Panc1 (cell line): ENCODE measurements around the gene SKIC2. TPM values are rescaled to one million over a fixed set of nuclear protein-coding genes. Genes with fewer than 3 reads are reported as not detected.
"Not testable (repeated sequence)": the region's sequence is repeated elsewhere in the genome, so short reads cannot be mapped to it uniquely, and the experiment has no call there.

Experiments
- ATAC-seq: fragments of 200-7000 bp; cut with Tn5 transposase; 2 replicates; pipeline ENCODE4 v1.9.1; 2020; ENCODE audit warnings: mild to moderate bottlenecking, moderate library complexity
- BruUV-seq: library from RNA; stranded (reverse); fragments of 400-500 nt; replicated peaks from 2 replicates; lab custom pipeline; 2021; lab: Mats Ljungman, UMichigan
- CTCF ChIA-PET: fragments of 300-600 bp; sonication (Branson Sonifier 250); formaldehyde crosslinking; loops from one replicate; lab custom pipeline; 2022; ENCODE audit warnings: antibody characterized with exemption; lab: Charles Lee
- POLR2A ChIA-PET: fragments of 300-600 bp; sonication (Branson Sonifier 250); formaldehyde crosslinking; loops from one replicate; lab custom pipeline; 2022; ENCODE audit warnings: antibody characterized with exemption; lab: Charles Lee
- DNase-seq: peaks from one replicate; pipeline ENCODE4 v3.0.0-alpha.2; 2010; ENCODE audit warnings: low read depth, low spot score
- H3K27ac ChIP-seq: 2 replicates; pipeline ENCODE4 v1.5.1; 2011; ENCODE audit warnings: mild to moderate bottlenecking, low read length, inconsistent platforms
- H3K27me3 ChIP-seq: fragments of 200-500 bp; sonication (Bioruptor generic); 2 replicates; pipeline ENCODE4 v1.6.0; 2014; ENCODE audit warnings: low read length, inconsistent platforms; ENCODE audit not compliant: control insufficient read depth, insufficient read depth
- H3K36me3 ChIP-seq: fragments of 200-500 bp; sonication (Bioruptor generic); 2 replicates; pipeline ENCODE4 v1.5.1; 2014; ENCODE audit warnings: inconsistent platforms, mild to moderate bottlenecking, low read length, moderate library complexity; ENCODE audit not compliant: control insufficient read depth, insufficient read depth
- H3K4me1 ChIP-seq: 2 replicates; pipeline ENCODE4 v1.5.1; 2011; ENCODE audit warnings: inconsistent platforms, mild to moderate bottlenecking, low read length, moderate library complexity; ENCODE audit not compliant: control insufficient read depth, insufficient read depth
- H3K4me3 ChIP-seq, 2 experiments: 2 replicates each; pipeline ENCODE4 v1.5.1; 2011 to 2012; ENCODE audit warnings: low read depth in 2 of 2, low read length in 2 of 2, mild to moderate bottlenecking in 2 of 2, inconsistent platforms in 1 of 2, moderate library complexity in 1 of 2
- H3K9me3 ChIP-seq: fragments of 200-500 bp; sonication (Bioruptor generic); 2 replicates; pipeline ENCODE4 v1.5.1; 2014; ENCODE audit warnings: low read depth, mild to moderate bottlenecking, inconsistent platforms, low read length, moderate library complexity; ENCODE audit not compliant: control insufficient read depth, insufficient read depth
- POLR2AphosphoS5 ChIP-seq: IDR thresholded peaks from 2 replicates; pipeline ENCODE4 v1.6.1; 2012; ENCODE audit warnings: mild to moderate bottlenecking, low read depth, low read length, moderate library complexity
- REST ChIP-seq, 2 experiments: IDR thresholded peaks; 2 replicates each; pipeline ENCODE4 v1.6.1; 2011 to 2012; ENCODE audit warnings: low read depth in 2 of 2, control low read depth in 1 of 2, low read length in 1 of 2, mild to moderate bottlenecking in 1 of 2, moderate library complexity in 1 of 2; ENCODE audit not compliant: insufficient read depth in 1 of 2
- SIN3A ChIP-seq: IDR thresholded peaks from 2 replicates; pipeline ENCODE4 v1.6.1; 2012; ENCODE audit warnings: low read depth, mild to moderate bottlenecking, low read length, moderate library complexity, borderline replicate concordance; ENCODE audit not compliant: insufficient read depth
- TCF7L2 ChIP-seq: IDR thresholded peaks from 2 replicates; pipeline ENCODE4 v1.6.1; 2011; ENCODE audit warnings: mild to moderate bottlenecking, low read depth, low read length, inconsistent platforms
- in situ Hi-C: cut with HindIII; loops from 2 replicates; pipeline ENCODE4 v1.10.0; 2016; ENCODE audit warnings: low sequenced_read_pairs, low pct_unique_long_range_greater_than_20kb
- intact Hi-C: fragments of 100-400 bp; cut with micrococcal nuclease; formaldehyde crosslinking; loops from one replicate; pipeline ENCODE4 v1.10.0; 2022; ENCODE audit not compliant: unreplicated experiment
- total RNA-seq: library from RNA; stranded (reverse); gene quantifications from one replicate; pipeline ENCODE4 v1.2.1, GENCODE V29; 2021; ENCODE audit not compliant: unreplicated experiment
- TF ChIP-seq, protein P1 (sequence below): fragments of 450-650 bp; IDR thresholded peaks from 2 replicates; pipeline ENCODE4 v1.5.1; 2017; ENCODE audit warnings: mild to moderate bottlenecking

SKIC2 gene
- total RNA-seq, 1 experiment from 2014 or later: 121 TPM

DNA sequence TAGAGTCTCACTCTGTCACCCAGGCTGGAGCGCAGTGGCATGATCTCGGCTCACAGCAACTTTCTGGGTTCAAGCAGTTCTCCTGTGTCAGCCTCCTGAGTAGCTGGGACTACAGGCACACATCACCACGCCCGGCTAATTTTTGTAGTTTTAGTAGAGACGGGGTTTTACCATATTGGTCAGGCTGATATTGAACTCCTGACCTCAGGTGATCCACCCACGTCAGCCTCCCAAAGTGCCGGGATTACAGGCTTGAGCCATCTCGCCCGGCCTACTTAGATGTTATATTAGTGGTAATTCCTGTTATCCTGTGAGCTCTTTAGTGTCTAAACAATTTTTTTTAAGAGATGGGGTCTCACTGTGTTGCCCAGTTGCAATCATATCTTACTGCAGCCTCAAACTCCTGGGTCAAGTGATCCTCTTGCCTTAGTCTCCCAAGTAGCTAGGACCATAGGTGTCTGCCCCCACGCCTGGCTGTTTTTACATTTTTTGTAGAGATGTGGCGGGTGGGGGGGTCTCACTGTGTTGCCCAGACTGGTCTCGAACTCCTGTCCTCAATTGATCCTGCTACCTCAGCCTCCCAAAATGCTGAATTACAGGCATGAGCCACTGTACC lies 18.9 kb downstream of the SKIC2 start:
- H3K4me1 ChIP-seq: 0 out of 2 replicates have a peak, but pooled peaks cover 6% of the 10 kb centered on the region
- H3K36me3 ChIP-seq: no peaks in the 10 kb centered on the region; the same call in 1 of the 2 replicates
- CTCF ChIA-PET: interaction anchor here (0.7 kb wide), 1 partner anchor 205 kb away, joined by 3 read pairs; no protein-coding TSS in a partner anchor
- H3K27me3 ChIP-seq: no peaks in the 10 kb centered on the region
- H3K9me3 ChIP-seq: no peaks in the 10 kb centered on the region
- ATAC-seq (no peak), DNase-seq (no peak)
- POLR2A ChIA-PET: interaction anchor here (0.6 to 0.7 kb wide), 2 partner anchors 141 to 158 kb away, joined by 3 to 6 read pairs; no protein-coding TSS in a partner anchor
- no peak overlapping the region for H3K4me3 ChIP-seq
- no TSS peak for BruUV-seq
- intact Hi-C loops: no loop called here
- no peak overlapping the region for H3K27ac ChIP-seq
- in situ Hi-C loops: no loop called here
- TF ChIP-seq SIN3A: no peak

DNA sequence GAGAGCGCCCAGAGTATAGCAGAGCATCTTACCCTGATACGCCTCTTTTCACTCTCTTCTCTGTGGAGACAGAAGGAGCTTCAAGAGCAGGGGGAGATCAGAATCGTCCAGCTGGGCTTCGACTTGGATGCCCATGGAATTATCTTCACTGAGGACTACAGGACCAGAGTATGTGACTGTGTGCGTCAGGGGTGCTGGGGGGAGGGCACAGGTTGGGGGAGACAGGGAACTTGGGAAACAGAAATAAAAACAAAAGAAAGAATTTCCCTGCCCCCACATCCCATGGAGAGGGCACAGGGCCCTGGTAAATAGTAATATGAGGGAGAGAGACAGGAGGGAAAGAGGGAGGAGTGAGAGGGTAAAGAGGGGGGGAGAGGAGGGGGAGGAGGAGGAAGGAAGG lies 19.9 kb downstream of the SKIC2 start:
- no peaks in the 10 kb centered on the region for H3K27me3 ChIP-seq
- DNase-seq: no peak
- no peaks in the 10 kb centered on the region; the same call in 1 of the 2 replicates for H3K36me3 ChIP-seq
- H3K4me3 ChIP-seq: no peak overlapping the region
- intact Hi-C loops: no loop called here
- H3K4me1 ChIP-seq: no peaks in the 10 kb centered on the region
- no peak for ATAC-seq
- no peaks in the 10 kb centered on the region for H3K9me3 ChIP-seq
- ChIA-PET POLR2A (no interaction called here), CTCF (no interaction called here)
- in situ Hi-C loops: no loop called here
- TF ChIP-seq SIN3A: no peak
- no TSS peak for BruUV-seq
- H3K27ac ChIP-seq: no peak overlapping the region

DNA sequence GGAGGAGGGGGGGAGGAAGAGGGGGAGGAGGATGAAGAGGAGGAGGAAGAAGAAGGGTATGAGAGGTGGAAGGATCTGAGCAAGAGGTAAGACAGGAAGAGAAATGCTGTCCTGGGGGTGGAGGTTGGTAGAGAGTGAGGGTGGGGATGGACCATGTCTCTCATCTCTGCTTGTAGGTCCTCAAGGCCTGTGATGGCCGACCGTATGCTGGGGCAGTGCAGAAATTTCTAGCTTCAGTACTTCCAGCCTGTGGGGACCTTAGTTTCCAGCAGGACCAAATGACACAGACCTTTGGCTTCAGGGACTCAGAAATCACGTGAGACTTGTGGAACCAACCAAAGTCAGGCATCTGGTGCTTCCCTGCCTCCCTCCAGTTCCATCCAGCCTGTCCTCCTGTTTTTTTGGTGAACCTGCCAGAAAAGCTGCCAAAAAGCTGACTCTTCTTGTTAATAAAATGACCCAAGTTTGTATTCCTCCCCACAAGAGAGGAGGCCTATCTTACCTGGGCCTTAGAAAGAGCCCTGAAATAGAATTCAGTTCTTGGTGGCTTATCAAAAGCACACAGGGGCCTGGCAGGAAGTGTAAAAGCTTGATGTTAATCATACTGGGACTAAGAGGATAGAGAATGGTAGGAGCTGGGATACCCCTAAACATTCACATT lies 20.4 kb downstream of the SKIC2 start:
- Histone ChIP-seq H3K27ac (no peak overlapping the region), H3K9me3 (no peaks in the 10 kb centered on the region), H3K4me3 (no peak overlapping the region), H3K36me3 (no peaks in the 10 kb centered on the region; the same call in 1 of the 2 replicates), H3K27me3 (no peaks in the 10 kb centered on the region), H3K4me1 (no peaks in the 10 kb centered on the region)
- in situ Hi-C loops: no loop called here
- no peak for TF ChIP-seq POLR2AphosphoS5
- TF ChIP-seq, protein P1, sequence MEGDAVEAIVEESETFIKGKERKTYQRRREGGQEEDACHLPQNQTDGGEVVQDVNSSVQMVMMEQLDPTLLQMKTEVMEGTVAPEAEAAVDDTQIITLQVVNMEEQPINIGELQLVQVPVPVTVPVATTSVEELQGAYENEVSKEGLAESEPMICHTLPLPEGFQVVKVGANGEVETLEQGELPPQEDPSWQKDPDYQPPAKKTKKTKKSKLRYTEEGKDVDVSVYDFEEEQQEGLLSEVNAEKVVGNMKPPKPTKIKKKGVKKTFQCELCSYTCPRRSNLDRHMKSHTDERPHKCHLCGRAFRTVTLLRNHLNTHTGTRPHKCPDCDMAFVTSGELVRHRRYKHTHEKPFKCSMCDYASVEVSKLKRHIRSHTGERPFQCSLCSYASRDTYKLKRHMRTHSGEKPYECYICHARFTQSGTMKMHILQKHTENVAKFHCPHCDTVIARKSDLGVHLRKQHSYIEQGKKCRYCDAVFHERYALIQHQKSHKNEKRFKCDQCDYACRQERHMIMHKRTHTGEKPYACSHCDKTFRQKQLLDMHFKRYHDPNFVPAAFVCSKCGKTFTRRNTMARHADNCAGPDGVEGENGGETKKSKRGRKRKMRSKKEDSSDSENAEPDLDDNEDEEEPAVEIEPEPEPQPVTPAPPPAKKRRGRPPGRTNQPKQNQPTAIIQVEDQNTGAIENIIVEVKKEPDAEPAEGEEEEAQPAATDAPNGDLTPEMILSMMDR: no peak
- TF ChIP-seq SIN3A: no peak
- no peak for TF ChIP-seq REST (IDR thresholded peaks at IDR 0.05; ENCODE audit: insufficient read depth in 1 of 2, low read depth in 2 of 2, low read length in 1 of 2)
- no peak for TF ChIP-seq TCF7L2
- DNase-seq: no peak
- intact Hi-C loops: no loop called here
- BruUV-seq: TSS peak; percentile 58
- ChIA-PET POLR2A (no interaction called here), CTCF (no interaction called here)
- ATAC-seq: no peak

- intact Hi-C loops, BruUV-seq, POLR2A ChIA-PET, H3K27ac ChIP-seq, H3K36me3 ChIP-seq, DNase-seq, ATAC-seq, H3K27me3 ChIP-seq, in situ Hi-C loops, H3K9me3 ChIP-seq, H3K4me3 ChIP-seq, H3K4me1 ChIP-seq: not testable (repeated sequence)
- CTCF ChIA-PET: interaction anchor here (0.6 kb wide), 1 partner anchor 455 kb away, joined by 8 read pairs; no protein-coding TSS in a partner anchor
Observed at GRCh38 chr6:31980195-31980876, 21.4 kb downstream of the SKIC2 start.
